NT2/D1 (cell line): ENCODE measurements around the gene ATP10A.

Experiments used
- SUZ12 ChIP-seq: IDR thresholded peaks from 2 replicates; pipeline ENCODE4 v1.6.1; 2011; ENCODE audit not compliant: insufficient read length, insufficient read depth; ENCODE audit errors: extremely low read depth
- YY1 ChIP-seq: IDR thresholded peaks from 2 replicates; pipeline ENCODE4 v1.6.1; 2011; ENCODE audit not compliant: insufficient read length, insufficient read depth
- ZNF274 ChIP-seq: IDR thresholded peaks from 2 replicates; pipeline ENCODE4 v1.6.1; 2011; ENCODE audit warnings: mild to moderate bottlenecking, low read depth, low read length

DNA sequence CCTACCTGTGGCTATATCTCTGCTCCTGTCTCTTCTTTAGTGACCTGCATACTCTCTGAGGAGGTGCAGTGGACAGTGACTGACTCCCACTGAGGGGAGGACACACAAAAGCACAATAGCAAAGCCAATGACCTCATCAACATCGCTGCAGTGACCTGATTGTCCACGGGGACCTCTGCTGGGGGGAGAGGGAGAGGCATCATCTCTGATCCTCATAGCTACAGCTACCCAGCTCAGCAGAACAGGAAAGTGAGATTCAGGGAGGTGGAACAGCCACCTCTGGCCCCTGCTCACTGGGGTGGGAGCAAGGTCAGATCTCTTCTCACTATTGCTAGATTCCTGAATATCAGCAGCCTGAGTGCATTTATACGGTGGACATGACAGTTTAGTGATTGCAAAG lies 179.2 kb downstream of the ATP10A start:
- no peak for TF ChIP-seq YY1
- no peak for TF ChIP-seq ZNF274
- TF ChIP-seq SUZ12: no peak
